Measurements from ENCODE around the gene ILKAP.
A peak's percentile ranks its signal among the peaks of the same experiment; 100 is the strongest.

ILKAP gene

GRCh38 chr2:238138331-238139195, 64.9 kb downstream of the ILKAP start, which contains the start of gene KLHL30:
TSS of gene KLHL30 (plus strand) at chr2:238138668. CDS start at chr2:238140755, 2,087 bp downstream.
- DNase-seq = no peak

GRCh38 chr2:238137885-238138284, 65.6 kb downstream of the ILKAP start:
- no peak for DNase-seq

- DNase-seq = peak in 2 of 58 donors; percentile 10 to 32
Observed at GRCh38 chr2:238136820-238137537, 66.5 kb downstream of the ILKAP start.

- DNase-seq = no peak
Observed at GRCh38 chr2:238135601-238136150, 67.8 kb downstream of the ILKAP start.

GRCh38 chr2:238134393-238134785, 69.1 kb downstream of the ILKAP start:
- DNase-seq = no peak

- no peak for DNase-seq
Observed at GRCh38 chr2:238133499-238134392, 69.7 kb downstream of the ILKAP start.

- DNase-seq = peak in 3 of 58 donors; percentile 18 to 22 (median 19)
Observed at GRCh38 chr2:238132463-238133450, 70.7 kb downstream of the ILKAP start.

GRCh38 chr2:238131761-238132462, 71.6 kb downstream of the ILKAP start:
- DNase-seq = no peak

GRCh38 chr2:238130696-238131628, 72.5 kb downstream of the ILKAP start:
- no peak for DNase-seq

- DNase-seq = no peak
Observed at GRCh38 chr2:238130111-238130695, 73.3 kb downstream of the ILKAP start.

GRCh38 chr2:238129166-238130010, 74.1 kb downstream of the ILKAP start:
- no peak for DNase-seq

GRCh38 chr2:238128534-238129001, 74.9 kb downstream of the ILKAP start:
- no peak for DNase-seq

- no peak for DNase-seq
Observed at GRCh38 chr2:238128061-238128440, 75.4 kb downstream of the ILKAP start.

GRCh38 chr2:238127165-238128060, 76.1 kb downstream of the ILKAP start:
- DNase-seq = no peak

GRCh38 chr2:238126775-238127164, 76.7 kb downstream of the ILKAP start:
- no peak for DNase-seq

All from anterior cingulate cortex (tissue), 58 donors.